ENCODE data around the gene UBE2I. TPM values are rescaled to one million over a fixed set of nuclear protein-coding genes. Genes with fewer than 3 reads are reported as not detected.
A peak's percentile ranks its signal among the peaks of the same experiment; 100 is the strongest.

The UBE2I gene
- total RNA-seq, 1 experiment from 2014 or later, result 80.2 TPM

- peak; percentile 56 for DNase-seq
- Histone ChIP-seq H3K27me3 (ENCODE audit: control insufficient read depth, insufficient read depth, low read length) (no peaks in the 10 kb centered on the region), H3K4me3 (ENCODE audit: insufficient read depth, low read depth, low read length) (no peak overlapping the region), H3K36me3 (replicated peaks; ENCODE audit: control insufficient read depth, insufficient read depth, low read length) (no peaks in the 10 kb centered on the region)
Measured at GRCh38 chr16:1272453-1273198, 36.8 kb upstream of the UBE2I start.

GRCh38 chr16:1273816-1274215, 35.6 kb upstream of the UBE2I start:
- no peak for DNase-seq
- Histone ChIP-seq H3K27me3 (ENCODE audit: control insufficient read depth, insufficient read depth, low read length) (no peaks in the 10 kb centered on the region), H3K4me3 (ENCODE audit: insufficient read depth, low read depth, low read length) (no peak overlapping the region), H3K36me3 (replicated peaks; ENCODE audit: control insufficient read depth, insufficient read depth, low read length) (no peaks in the 10 kb centered on the region)

DNA sequence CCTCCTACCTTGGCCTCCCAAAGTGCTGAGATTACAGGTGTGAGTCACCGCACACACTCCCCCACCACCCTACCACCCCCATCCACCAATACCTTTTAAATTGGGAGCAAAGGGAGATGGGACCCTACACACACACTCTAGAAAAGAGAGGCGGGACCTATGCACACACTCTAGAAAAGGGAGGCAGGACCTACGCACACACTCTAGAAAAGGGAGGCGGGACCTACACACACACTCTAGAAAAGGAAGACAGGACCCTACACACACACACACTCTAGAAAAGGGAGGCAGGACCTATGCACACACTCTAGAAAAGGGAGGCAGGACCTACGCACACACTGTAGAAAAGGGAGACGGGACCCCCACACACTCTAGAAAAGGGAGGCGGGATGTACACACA, 34.7 kb upstream of the UBE2I start:
- Histone ChIP-seq H3K36me3 (replicated peaks; ENCODE audit: control insufficient read depth, insufficient read depth, low read length) (no peaks in the 10 kb centered on the region), H3K27me3 (ENCODE audit: control insufficient read depth, insufficient read depth, low read length) (no peaks in the 10 kb centered on the region), H3K4me3 (ENCODE audit: insufficient read depth, low read depth, low read length) (no peak overlapping the region)
- DNase-seq, result no peak

DNA sequence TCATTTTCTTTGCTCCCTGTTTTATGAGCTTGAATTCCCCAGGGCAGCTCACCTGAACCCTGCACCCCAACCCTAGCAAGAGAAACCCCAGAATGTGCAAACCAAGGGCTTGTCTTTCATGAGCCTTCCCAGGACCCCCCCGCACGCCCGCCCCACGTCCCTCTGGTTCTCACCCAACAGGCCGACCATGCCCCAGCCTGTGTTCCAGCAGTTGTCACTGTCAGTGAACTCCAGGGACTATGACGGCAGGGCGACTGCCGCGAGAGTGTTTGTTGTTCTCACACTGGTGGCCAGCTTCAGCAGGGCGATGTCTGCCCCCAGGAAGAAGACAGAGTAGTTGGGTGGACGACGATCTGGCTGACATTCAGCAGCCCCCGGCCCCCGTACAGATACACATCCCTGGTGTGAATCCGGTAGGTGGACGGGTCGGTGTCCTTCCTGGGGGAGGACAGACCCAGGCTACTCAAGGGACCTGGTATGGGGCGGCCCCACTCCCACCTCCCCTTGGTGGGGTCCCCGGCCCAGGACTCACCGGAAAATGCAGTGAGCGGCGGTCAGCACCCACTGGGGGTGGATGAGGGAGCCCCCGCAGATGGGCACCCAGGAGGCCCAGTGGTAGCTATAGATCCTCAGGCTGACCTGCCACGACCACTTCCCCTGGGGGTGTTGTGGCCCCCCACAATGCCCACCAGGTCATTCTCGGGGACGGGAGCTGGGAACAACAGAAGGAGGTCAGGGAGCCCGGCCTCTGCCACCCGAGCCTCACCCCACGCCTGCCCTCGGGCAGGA, 33.5 kb upstream of the UBE2I start:
- H3K36me3 ChIP-seq (replicated peaks; ENCODE audit: control insufficient read depth, insufficient read depth, low read length), result no peaks in the 10 kb centered on the region
- H3K4me3 ChIP-seq (ENCODE audit: insufficient read depth, low read depth, low read length), result no peak overlapping the region
- no peaks in the 10 kb centered on the region for H3K27me3 ChIP-seq (ENCODE audit: control insufficient read depth, insufficient read depth, low read length)
- DNase-seq, result peak; percentile 46

GRCh38 chr16:1276580-1276878, 32.9 kb upstream of the UBE2I start:
- no peaks in the 10 kb centered on the region for H3K27me3 ChIP-seq (ENCODE audit: control insufficient read depth, insufficient read depth, low read length)
- H3K4me3 ChIP-seq (ENCODE audit: insufficient read depth, low read depth, low read length), result no peak overlapping the region
- DNase-seq, result peak; percentile 61
- H3K36me3 ChIP-seq (replicated peaks; ENCODE audit: control insufficient read depth, insufficient read depth, low read length), result no peaks in the 10 kb centered on the region

GRCh38 chr16:1277151-1277598, 32.3 kb upstream of the UBE2I start:
- Histone ChIP-seq H3K27me3 (ENCODE audit: control insufficient read depth, insufficient read depth, low read length) (no peaks in the 10 kb centered on the region), H3K36me3 (replicated peaks; ENCODE audit: control insufficient read depth, insufficient read depth, low read length) (no peaks in the 10 kb centered on the region), H3K4me3 (ENCODE audit: insufficient read depth, low read depth, low read length) (no peak overlapping the region)
- DNase-seq, result peak; percentile 60

GRCh38 chr16:1277617-1278282, 31.7 kb upstream of the UBE2I start:
- Histone ChIP-seq H3K27me3 (ENCODE audit: control insufficient read depth, insufficient read depth, low read length) (no peaks in the 10 kb centered on the region), H3K4me3 (ENCODE audit: insufficient read depth, low read depth, low read length) (no peak overlapping the region), H3K36me3 (replicated peaks; ENCODE audit: control insufficient read depth, insufficient read depth, low read length) (no peaks in the 10 kb centered on the region)
- DNase-seq, result peak; percentile 76

DNA sequence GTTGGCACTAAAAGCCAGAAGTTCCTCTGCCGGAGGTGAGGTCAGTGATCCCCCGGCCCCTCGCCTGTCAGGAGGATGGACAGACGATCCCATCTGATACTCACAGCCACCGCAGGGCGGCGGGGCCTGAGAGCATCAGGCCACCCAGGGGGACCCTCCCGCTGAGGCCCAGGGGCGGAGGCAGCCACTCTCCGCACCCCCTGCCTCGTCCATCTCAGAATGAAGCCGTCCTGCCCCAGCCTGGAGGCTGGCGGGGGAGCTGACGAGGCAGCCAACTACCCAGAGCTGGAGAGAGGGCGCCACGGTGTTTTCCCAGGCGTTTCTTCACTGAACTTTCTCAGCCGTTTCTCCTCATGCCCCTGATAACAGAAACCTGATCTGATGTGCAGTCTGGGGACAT, 31.0 kb upstream of the UBE2I start:
- H3K36me3 ChIP-seq (replicated peaks; ENCODE audit: control insufficient read depth, insufficient read depth, low read length), result no peaks in the 10 kb centered on the region
- no peaks in the 10 kb centered on the region for H3K27me3 ChIP-seq (ENCODE audit: control insufficient read depth, insufficient read depth, low read length)
- DNase-seq, result peak; percentile 92
- H3K4me3 ChIP-seq (ENCODE audit: insufficient read depth, low read depth, low read length), result no peak overlapping the region

- no peaks in the 10 kb centered on the region for H3K27me3 ChIP-seq (ENCODE audit: control insufficient read depth, insufficient read depth, low read length)
- peak; percentile 58 for DNase-seq
- no peaks in the 10 kb centered on the region for H3K36me3 ChIP-seq (replicated peaks; ENCODE audit: control insufficient read depth, insufficient read depth, low read length)
- H3K4me3 ChIP-seq (ENCODE audit: insufficient read depth, low read depth, low read length), result no peak overlapping the region
Measured at GRCh38 chr16:1279081-1279944, 30.1 kb upstream of the UBE2I start.

GRCh38 chr16:1279945-1280589, 29.4 kb upstream of the UBE2I start:
- DNase-seq, result peak; percentile 65
- Histone ChIP-seq H3K36me3 (replicated peaks; ENCODE audit: control insufficient read depth, insufficient read depth, low read length) (no peaks in the 10 kb centered on the region), H3K27me3 (ENCODE audit: control insufficient read depth, insufficient read depth, low read length) (no peaks in the 10 kb centered on the region), H3K4me3 (ENCODE audit: insufficient read depth, low read depth, low read length) (no peak overlapping the region)

GRCh38 chr16:1280783-1281182, 28.7 kb upstream of the UBE2I start:
- Histone ChIP-seq H3K36me3 (replicated peaks; ENCODE audit: control insufficient read depth, insufficient read depth, low read length) (no peaks in the 10 kb centered on the region), H3K27me3 (ENCODE audit: control insufficient read depth, insufficient read depth, low read length) (no peaks in the 10 kb centered on the region), H3K4me3 (ENCODE audit: insufficient read depth, low read depth, low read length) (no peak overlapping the region)
- peak; percentile 65 for DNase-seq

GRCh38 chr16:1281517-1281916, 27.9 kb upstream of the UBE2I start:
- no peaks in the 10 kb centered on the region for H3K27me3 ChIP-seq (ENCODE audit: control insufficient read depth, insufficient read depth, low read length)
- no peak overlapping the region for H3K4me3 ChIP-seq (ENCODE audit: insufficient read depth, low read depth, low read length)
- no peaks in the 10 kb centered on the region for H3K36me3 ChIP-seq (replicated peaks; ENCODE audit: control insufficient read depth, insufficient read depth, low read length)
- DNase-seq, result peak; percentile 44

DNA sequence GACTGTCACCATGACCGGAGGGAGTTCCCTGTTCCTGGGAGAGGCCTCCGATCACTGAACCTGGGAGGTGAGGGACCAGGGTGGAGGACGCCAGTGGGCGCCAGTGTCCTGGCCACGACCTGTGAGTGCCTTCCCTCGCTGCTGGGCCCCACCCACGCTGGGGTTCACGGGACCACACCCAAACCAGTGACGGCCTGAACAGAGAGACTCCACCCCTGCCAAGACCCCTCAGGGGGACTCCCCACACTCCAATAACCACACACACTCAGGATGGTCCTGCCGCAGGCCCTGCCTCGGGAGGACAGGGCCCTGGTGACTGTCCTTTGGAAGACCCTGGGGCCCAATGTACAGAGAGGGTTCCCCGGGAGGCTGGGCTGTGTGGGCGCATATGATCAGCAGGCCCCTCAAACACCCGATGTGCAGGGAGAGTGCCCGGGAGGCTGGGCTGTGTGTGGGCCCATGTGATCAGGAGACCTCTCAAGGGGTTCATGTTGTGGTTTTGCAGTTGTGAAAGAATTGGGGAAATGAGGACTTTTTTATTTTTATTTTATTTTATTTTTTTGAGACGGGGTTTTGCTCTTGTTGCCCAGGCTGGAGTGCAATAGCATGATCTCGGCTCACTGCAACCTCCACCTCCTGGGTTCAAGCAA, 27.0 kb upstream of the UBE2I start:
- H3K4me3 ChIP-seq (ENCODE audit: insufficient read depth, low read depth, low read length), result no peak overlapping the region
- H3K36me3 ChIP-seq (replicated peaks; ENCODE audit: control insufficient read depth, insufficient read depth, low read length), result no peaks in the 10 kb centered on the region
- DNase-seq, result peak; percentile 70
- H3K27me3 ChIP-seq (ENCODE audit: control insufficient read depth, insufficient read depth, low read length), result no peaks in the 10 kb centered on the region

Measured in H7 (cell line).